ENCODE data around the gene VPS16. TPM values are rescaled to one million over a fixed set of nuclear protein-coding genes. Genes with fewer than 3 reads are reported as not detected.

The VPS16 gene
- polyA plus RNA-seq, 1 experiment = 33.5 TPM

GRCh38 chr20:2804041-2804828 lies 36.3 kb upstream of the VPS16 start:
- POLR2A ChIA-PET = no interaction called here
- TF ChIP-seq CTCF (IDR thresholded peaks at IDR 0.05; ENCODE audit: low read depth, low read length) = no peak
- H3K27me3 ChIP-seq (ENCODE audit: control insufficient read depth, insufficient read depth, low read length) = peaks cover 62% of the 10 kb centered on the region
- peaks cover 5% of the 10 kb centered on the region for H3K9me3 ChIP-seq (ENCODE audit: control insufficient read depth, insufficient read depth, low read length)
- H3K4me3 ChIP-seq (ENCODE audit: low read depth, low read length) = no peak overlapping the region
- CTCF ChIA-PET = no interaction called here
- no peak overlapping the region for H3K27ac ChIP-seq (ENCODE audit: low read depth, low read length)
- no peak for DNase-seq (ENCODE audit: low read depth, low spot score)

GRCh38 chr20:2804852-2805688 lies 35.5 kb upstream of the VPS16 start:
- H3K27ac ChIP-seq (ENCODE audit: low read depth, low read length) = no peak overlapping the region
- CTCF ChIA-PET = no interaction called here
- POLR2A ChIA-PET = no interaction called here
- no peak for TF ChIP-seq CTCF (IDR thresholded peaks at IDR 0.05; ENCODE audit: low read depth, low read length)
- no peak for DNase-seq (ENCODE audit: low read depth, low spot score)
- H3K4me3 ChIP-seq (ENCODE audit: low read depth, low read length) = no peak overlapping the region
- H3K9me3 ChIP-seq (ENCODE audit: control insufficient read depth, insufficient read depth, low read length) = peaks cover 9% of the 10 kb centered on the region
- peaks cover 59% of the 10 kb centered on the region for H3K27me3 ChIP-seq (ENCODE audit: control insufficient read depth, insufficient read depth, low read length)

GRCh38 chr20:2805689-2806350 lies 34.7 kb upstream of the VPS16 start:
- H3K27me3 ChIP-seq (ENCODE audit: control insufficient read depth, insufficient read depth, low read length) = peaks cover 55% of the 10 kb centered on the region
- H3K9me3 ChIP-seq (ENCODE audit: control insufficient read depth, insufficient read depth, low read length) = peaks cover 9% of the 10 kb centered on the region
- no peak overlapping the region for H3K4me3 ChIP-seq (ENCODE audit: low read depth, low read length)
- no peak overlapping the region for H3K27ac ChIP-seq (ENCODE audit: low read depth, low read length)
- CTCF ChIA-PET = no interaction called here
- DNase-seq (ENCODE audit: low read depth, low spot score) = no peak
- POLR2A ChIA-PET = no interaction called here
- TF ChIP-seq CTCF (IDR thresholded peaks at IDR 0.05; ENCODE audit: low read depth, low read length) = no peak

DNA sequence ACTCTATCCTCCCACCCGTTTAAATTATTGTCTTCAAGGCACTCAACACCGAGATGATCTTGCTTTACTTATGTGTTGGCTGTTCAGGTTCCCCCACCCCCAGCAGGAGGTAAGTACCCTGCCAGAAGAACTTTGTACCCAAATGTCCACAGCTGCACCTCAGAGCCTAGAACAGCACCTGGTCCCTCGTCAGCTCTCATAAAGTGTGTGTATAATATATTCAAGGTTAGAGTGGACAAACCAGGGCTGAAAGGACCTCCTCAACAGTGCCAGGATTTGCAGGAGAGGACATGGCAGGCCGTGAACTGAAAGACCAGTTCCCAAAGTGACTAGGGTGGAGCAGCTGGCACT lies 34.2 kb upstream of the VPS16 start:
- DNase-seq (ENCODE audit: low read depth, low spot score) = no peak
- H3K27me3 ChIP-seq (ENCODE audit: control insufficient read depth, insufficient read depth, low read length) = peaks cover 50% of the 10 kb centered on the region

More for the DNA sequence above, 34.2 kb upstream of the VPS16 start:
- Histone ChIP-seq H3K9me3 (ENCODE audit: control insufficient read depth, insufficient read depth, low read length) (peaks cover 6% of the 10 kb centered on the region), H3K4me3 (ENCODE audit: low read depth, low read length) (no peak overlapping the region), H3K27ac (ENCODE audit: low read depth, low read length) (no peak overlapping the region)
- ChIA-PET POLR2A (no interaction called here), CTCF (no interaction called here)
- no peak for TF ChIP-seq CTCF (IDR thresholded peaks at IDR 0.05; ENCODE audit: low read depth, low read length)

Measured in AG04450 (cell line).